Osteoblast (primary cell): ENCODE measurements around the gene GARS1. TPM values are rescaled to one million over a fixed set of nuclear protein-coding genes. Genes with fewer than 3 reads are reported as not detected.
A peak's percentile ranks its signal among the peaks of the same experiment; 100 is the strongest.

Source experiments
- DNase-seq: peaks from one replicate; pipeline ENCODE4 v3.0.0; 2011; ENCODE audit warnings: low spot score, mixed read lengths; ENCODE audit not compliant: insufficient read length; ENCODE audit errors: missing footprints
- H2AFZ ChIP-seq: 2 replicates; pipeline ENCODE4 v1.6.0; 2011; ENCODE audit warnings: mild to moderate bottlenecking, low read length
- H3K27ac ChIP-seq: 2 replicates; pipeline ENCODE4 v1.5.1; 2011; ENCODE audit warnings: mild to moderate bottlenecking, low read depth, low read length, moderate library complexity
- H3K27me3 ChIP-seq: 2 replicates; pipeline ENCODE4 v1.6.0; 2012; ENCODE audit warnings: mild to moderate bottlenecking, control low read depth, inconsistent platforms, low read length, moderate library complexity; ENCODE audit not compliant: insufficient read depth
- H3K36me3 ChIP-seq: 2 replicates; pipeline ENCODE4 v1.5.1; 2011; ENCODE audit warnings: mild to moderate bottlenecking, low read length, control low read depth, moderate library complexity; ENCODE audit not compliant: insufficient read depth
- H3K4me1 ChIP-seq: 2 replicates; pipeline ENCODE4 v1.5.1; 2011; ENCODE audit warnings: mild to moderate bottlenecking, low read length, control low read depth, moderate library complexity; ENCODE audit not compliant: insufficient read depth
- H3K4me2 ChIP-seq: 2 replicates; pipeline ENCODE4 v1.6.0; 2011; ENCODE audit warnings: mild to moderate bottlenecking, low read length; ENCODE audit not compliant: insufficient read depth
- H3K4me3 ChIP-seq: fragments of 200-600 bp; sonication (generic); 3 replicates; pipeline ENCODE4 v1.5.1; 2012; ENCODE audit warnings: mild to moderate bottlenecking, low read length, inconsistent platforms; ENCODE audit not compliant: insufficient read depth
- H3K79me2 ChIP-seq: 2 replicates; pipeline ENCODE4 v1.6.0; 2012; ENCODE audit warnings: mild to moderate bottlenecking, low read length, control low read depth, inconsistent platforms; ENCODE audit not compliant: insufficient read depth
- H3K9me3 ChIP-seq: 2 replicates; pipeline ENCODE4 v1.5.1; 2011; ENCODE audit warnings: low read depth, low read length, control low read depth
- H4K20me1 ChIP-seq: 2 replicates; pipeline ENCODE4 v1.6.0; 2012; ENCODE audit warnings: mild to moderate bottlenecking, low read length, control low read depth; ENCODE audit not compliant: insufficient read depth
- total RNA-seq: library from RNA; depleted of rRNA; stranded (reverse); fragments of >200 nt; gene quantifications from 2 replicates; pipeline ENCODE4 v1.2.3, GENCODE V29; 2012
- TF ChIP-seq, protein P1 (sequence below): IDR thresholded peaks from 2 replicates; pipeline ENCODE4 v1.5.1; 2011; ENCODE audit warnings: mild to moderate bottlenecking, low read depth, low read length, moderate library complexity; ENCODE audit errors: extremely low read depth

GARS1 gene
- total RNA-seq, 1 donor, result 526 TPM

- H4K20me1 ChIP-seq, result no peaks in the 10 kb centered on the region
- no peaks in the 10 kb centered on the region for H3K79me2 ChIP-seq
- H3K36me3 ChIP-seq, result peaks cover 16% of the 10 kb centered on the region
- peak; percentile 18 for DNase-seq
- H3K4me3 ChIP-seq, result no peak overlapping the region
- no peaks in the 10 kb centered on the region for H3K9me3 ChIP-seq
- TF ChIP-seq, protein P1, sequence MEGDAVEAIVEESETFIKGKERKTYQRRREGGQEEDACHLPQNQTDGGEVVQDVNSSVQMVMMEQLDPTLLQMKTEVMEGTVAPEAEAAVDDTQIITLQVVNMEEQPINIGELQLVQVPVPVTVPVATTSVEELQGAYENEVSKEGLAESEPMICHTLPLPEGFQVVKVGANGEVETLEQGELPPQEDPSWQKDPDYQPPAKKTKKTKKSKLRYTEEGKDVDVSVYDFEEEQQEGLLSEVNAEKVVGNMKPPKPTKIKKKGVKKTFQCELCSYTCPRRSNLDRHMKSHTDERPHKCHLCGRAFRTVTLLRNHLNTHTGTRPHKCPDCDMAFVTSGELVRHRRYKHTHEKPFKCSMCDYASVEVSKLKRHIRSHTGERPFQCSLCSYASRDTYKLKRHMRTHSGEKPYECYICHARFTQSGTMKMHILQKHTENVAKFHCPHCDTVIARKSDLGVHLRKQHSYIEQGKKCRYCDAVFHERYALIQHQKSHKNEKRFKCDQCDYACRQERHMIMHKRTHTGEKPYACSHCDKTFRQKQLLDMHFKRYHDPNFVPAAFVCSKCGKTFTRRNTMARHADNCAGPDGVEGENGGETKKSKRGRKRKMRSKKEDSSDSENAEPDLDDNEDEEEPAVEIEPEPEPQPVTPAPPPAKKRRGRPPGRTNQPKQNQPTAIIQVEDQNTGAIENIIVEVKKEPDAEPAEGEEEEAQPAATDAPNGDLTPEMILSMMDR, result no peak
- no peak overlapping the region for H3K27ac ChIP-seq
- H2AFZ ChIP-seq, result no peak overlapping the region
- no peaks in the 10 kb centered on the region for H3K27me3 ChIP-seq
- no peak overlapping the region for H3K4me2 ChIP-seq
- no peaks in the 10 kb centered on the region for H3K4me1 ChIP-seq
Measured at GRCh38 chr7:30642789-30643188, 48.1 kb downstream of the GARS1 start.

GRCh38 chr7:30644286-30644955 lies 49.7 kb downstream of the GARS1 start:
- H3K27me3 ChIP-seq, result no peaks in the 10 kb centered on the region
- no peaks in the 10 kb centered on the region for H3K4me1 ChIP-seq
- H3K79me2 ChIP-seq, result no peaks in the 10 kb centered on the region
- no peak overlapping the region for H3K4me2 ChIP-seq
- no peak overlapping the region for H3K27ac ChIP-seq
- TF ChIP-seq, protein P1, result no peak
- no peak overlapping the region for H2AFZ ChIP-seq
- H4K20me1 ChIP-seq, result no peaks in the 10 kb centered on the region
- H3K9me3 ChIP-seq, result no peaks in the 10 kb centered on the region
- DNase-seq, result peak; percentile 47
- no peak overlapping the region for H3K4me3 ChIP-seq
- peaks cover 16% of the 10 kb centered on the region for H3K36me3 ChIP-seq

- Histone ChIP-seq H3K79me2 (no peaks in the 10 kb centered on the region), H3K36me3 (peaks cover 16% of the 10 kb centered on the region), H3K4me3 (no peak overlapping the region), H3K27ac (no peak overlapping the region), H2AFZ (no peak overlapping the region), H3K9me3 (no peaks in the 10 kb centered on the region), H3K4me2 (no peak overlapping the region), H4K20me1 (no peaks in the 10 kb centered on the region), H3K4me1 (no peaks in the 10 kb centered on the region), H3K27me3 (no peaks in the 10 kb centered on the region)
- TF ChIP-seq, protein P1, result no peak
- peak; percentile 27 for DNase-seq
Measured at GRCh38 chr7:30645661-30646060, 51.0 kb downstream of the GARS1 start.

DNA sequence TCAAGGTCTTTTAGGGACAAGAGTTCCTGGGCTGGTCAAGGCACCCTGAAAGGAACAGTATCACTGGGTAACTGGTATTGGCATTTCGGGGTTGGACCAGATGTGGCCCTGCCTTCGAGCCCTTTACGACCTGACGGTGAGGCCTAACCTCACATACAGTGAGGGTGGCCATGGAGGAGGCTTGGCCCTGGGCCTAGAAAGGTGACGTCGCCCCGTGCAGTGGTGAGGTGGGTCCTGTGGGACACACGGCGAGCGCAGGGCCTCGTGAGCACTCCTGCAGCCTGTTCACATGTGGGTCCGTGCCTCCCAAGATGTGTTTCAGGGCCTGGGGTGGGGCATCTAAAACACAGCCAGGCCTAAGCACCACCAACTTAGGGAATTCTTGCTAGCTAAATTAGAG lies 51.5 kb downstream of the GARS1 start:
- peak; percentile 35 for DNase-seq
- TF ChIP-seq, protein P1, result no peak
- H4K20me1 ChIP-seq, result no peaks in the 10 kb centered on the region
- no peak overlapping the region for H3K4me3 ChIP-seq
- H3K27ac ChIP-seq, result no peak overlapping the region
- H3K4me2 ChIP-seq, result no peak overlapping the region
- no peak overlapping the region for H2AFZ ChIP-seq
- no peaks in the 10 kb centered on the region for H3K9me3 ChIP-seq
- no peaks in the 10 kb centered on the region for H3K4me1 ChIP-seq
- no peaks in the 10 kb centered on the region for H3K27me3 ChIP-seq
- H3K79me2 ChIP-seq, result no peaks in the 10 kb centered on the region
- H3K36me3 ChIP-seq, result peaks cover 16% of the 10 kb centered on the region
